ENCODE measurements around the gene TRIM10. TPM values are rescaled to one million over a fixed set of nuclear protein-coding genes. Genes with fewer than 3 reads are reported as not detected.

Gene TRIM10
- total RNA-seq, 1 donor from 2014 or later = 1.9 TPM

Other genes starting within 250 kb of the TRIM10 start
- gene HLA-A, start 218.7 kb downstream of the TRIM10 start, total RNA-seq = 125 TPM
- gene POLR1H, start 99.9 kb downstream of the TRIM10 start, total RNA-seq = 8.2 TPM
- gene PPP1R11, start 94.0 kb downstream of the TRIM10 start, total RNA-seq = 21.7 TPM
- gene RNF39, start 85.4 kb downstream of the TRIM10 start, total RNA-seq = 0.08 TPM
- not detected for gene TRIM31, start 48.1 kb downstream of the TRIM10 start, total RNA-seq
- not detected for gene TRIM40, start 25.1 kb downstream of the TRIM10 start, total RNA-seq
- gene TRIM15, start 2.3 kb upstream of the TRIM10 start, total RNA-seq = 3.0 TPM
- gene TRIM26, start 52.2 kb upstream of the TRIM10 start, total RNA-seq = 47.2 TPM
- gene TRIM39, start 165.7 kb upstream of the TRIM10 start, total RNA-seq = 6.8 TPM
- gene RPP21, start 183.9 kb upstream of the TRIM10 start, total RNA-seq = 16.1 TPM